Measurements from ENCODE around the gene DYNC2H1.
"Not testable (repeated sequence)": the region's sequence is repeated elsewhere in the genome, so short reads cannot be mapped to it uniquely, and the experiment has no call there.

DYNC2H1 gene

GRCh38 chr11:103294516-103294915 lies 185.3 kb downstream of the DYNC2H1 start:
- DNase-seq (ENCODE audit: low spot score): no peak

GRCh38 chr11:103295704-103296103 lies 186.5 kb downstream of the DYNC2H1 start:
- no peak for DNase-seq (ENCODE audit: low spot score)

- DNase-seq (ENCODE audit: low spot score): no peak
Measured at GRCh38 chr11:103297900-103298299, 188.7 kb downstream of the DYNC2H1 start.

DNA sequence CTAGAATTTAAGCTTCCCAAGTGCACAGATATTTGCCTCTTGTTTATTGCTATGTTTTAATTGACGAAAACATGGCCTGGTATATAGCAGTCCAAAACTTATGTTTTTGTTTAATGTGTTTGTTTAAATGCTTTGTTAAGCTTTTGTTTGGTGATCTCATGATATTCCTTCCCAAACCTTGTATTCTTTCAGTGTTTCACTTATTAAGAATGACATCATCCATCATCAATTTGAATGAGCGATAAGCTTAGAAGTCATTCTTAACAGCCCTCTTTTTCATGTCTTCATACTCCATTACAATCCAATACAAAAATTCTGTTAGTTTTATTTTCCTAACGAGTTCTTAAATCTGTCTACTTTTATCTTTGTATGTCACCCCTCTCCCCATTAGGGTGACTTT lies 206.0 kb downstream of the DYNC2H1 start:
- DNase-seq (ENCODE audit: low spot score): no peak

DNA sequence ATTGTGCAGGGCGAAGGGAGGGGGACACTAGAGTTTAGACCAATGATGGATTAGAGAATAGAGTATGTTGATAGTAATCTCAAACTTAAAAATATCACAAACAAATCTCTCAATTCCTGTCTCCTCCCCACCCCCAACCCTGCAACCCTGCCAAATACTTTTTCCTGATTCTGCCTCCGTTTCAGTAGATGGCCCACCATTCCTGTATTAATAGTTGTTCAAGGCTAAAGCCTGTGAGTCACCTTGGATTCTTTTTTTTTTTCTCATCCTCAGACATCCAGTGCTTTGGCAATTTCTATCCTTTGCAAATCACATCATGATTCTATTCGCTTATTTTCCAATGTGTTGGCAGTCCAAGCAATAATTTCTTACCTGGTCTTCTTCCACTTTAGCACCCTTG lies 207.9 kb downstream of the DYNC2H1 start:
- no peak for DNase-seq (ENCODE audit: low spot score)

DNA sequence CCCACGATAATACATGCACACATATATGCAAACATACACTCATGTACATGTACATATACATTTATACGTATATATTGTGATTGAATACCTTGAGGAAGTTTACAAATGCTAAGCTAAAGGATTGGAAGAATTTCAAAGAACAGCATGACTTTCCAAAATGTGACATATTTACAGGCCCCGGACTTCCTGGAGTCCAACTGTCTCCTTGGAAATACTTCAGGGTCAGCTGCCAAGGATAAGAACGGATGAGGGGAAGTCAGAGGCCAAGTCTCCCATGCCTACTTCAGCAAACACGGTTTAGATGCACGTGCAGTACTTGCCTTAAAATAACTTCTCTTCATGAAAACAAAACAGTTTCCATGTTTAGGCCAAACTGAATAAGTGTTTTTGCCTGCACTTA lies 213.6 kb downstream of the DYNC2H1 start:
- no peak for DNase-seq (ENCODE audit: low spot score)

GRCh38 chr11:103325686-103326069 lies 216.5 kb downstream of the DYNC2H1 start:
- DNase-seq (ENCODE audit: low spot score): no peak

GRCh38 chr11:103326070-103326794 lies 217.0 kb downstream of the DYNC2H1 start:
- DNase-seq (ENCODE audit: low spot score): peak; percentile 68

- DNase-seq (ENCODE audit: low spot score): no peak
Measured at GRCh38 chr11:103327721-103328120, 218.5 kb downstream of the DYNC2H1 start.

DNA sequence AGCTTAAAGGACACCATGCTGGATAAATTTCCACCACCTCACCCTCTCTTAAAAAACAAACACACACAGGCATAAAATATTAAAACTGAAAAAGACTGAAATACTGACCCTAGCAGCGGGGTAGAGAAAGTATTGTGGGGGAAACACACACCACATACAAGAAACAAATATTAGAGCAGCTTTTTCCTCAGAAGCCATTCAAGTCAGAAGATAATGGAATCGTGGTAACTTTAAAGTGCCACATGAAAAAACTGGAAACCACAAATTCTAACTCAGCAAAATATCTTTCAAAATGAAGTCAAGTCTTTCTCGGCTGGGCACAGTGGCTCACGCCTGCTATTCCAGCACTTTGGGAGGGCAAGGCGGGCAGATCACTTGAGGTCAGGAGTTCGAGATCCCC lies 223.2 kb downstream of the DYNC2H1 start:
- DNase-seq (ENCODE audit: low spot score): no peak

GRCh38 chr11:103338621-103339484 lies 229.6 kb downstream of the DYNC2H1 start:
- no peak for DNase-seq (ENCODE audit: low spot score)

GRCh38 chr11:103339485-103339857 lies 230.2 kb downstream of the DYNC2H1 start:
- DNase-seq (ENCODE audit: low spot score): no peak

- no peak for DNase-seq (ENCODE audit: low spot score)
Measured at GRCh38 chr11:103340956-103341355, 231.7 kb downstream of the DYNC2H1 start.

DNA sequence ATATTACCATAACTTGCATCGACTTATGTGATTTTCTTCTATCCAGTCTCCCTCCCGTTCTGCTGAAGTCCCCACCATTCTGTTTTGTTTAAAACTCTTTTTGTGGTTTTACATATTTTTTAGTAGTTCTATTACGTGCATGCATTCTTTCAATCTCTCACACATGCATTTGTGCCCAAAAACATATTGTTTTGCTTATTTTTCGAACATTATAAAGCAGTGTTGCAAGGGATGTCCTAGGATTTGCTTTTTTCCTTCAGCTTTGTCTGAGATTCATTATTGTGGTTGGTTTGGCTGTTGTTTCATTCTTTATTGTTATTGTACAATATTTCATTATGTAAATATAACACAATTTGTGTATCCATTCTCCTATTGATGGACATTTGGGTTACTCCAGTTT lies 235.7 kb downstream of the DYNC2H1 start:
- no peak for DNase-seq (ENCODE audit: low spot score)

GRCh38 chr11:103349595-103349994 lies 240.4 kb downstream of the DYNC2H1 start:
- DNase-seq (ENCODE audit: low spot score): no peak

GRCh38 chr11:103354656-103355055 lies 245.4 kb downstream of the DYNC2H1 start:
- no peak for DNase-seq (ENCODE audit: low spot score)

GRCh38 chr11:103358251-103358650 lies 249.0 kb downstream of the DYNC2H1 start:
- no peak for DNase-seq (ENCODE audit: low spot score)

GRCh38 chr11:103359216-103359615 lies 250.0 kb downstream of the DYNC2H1 start:
- no peak for DNase-seq (ENCODE audit: low spot score)

DNA sequence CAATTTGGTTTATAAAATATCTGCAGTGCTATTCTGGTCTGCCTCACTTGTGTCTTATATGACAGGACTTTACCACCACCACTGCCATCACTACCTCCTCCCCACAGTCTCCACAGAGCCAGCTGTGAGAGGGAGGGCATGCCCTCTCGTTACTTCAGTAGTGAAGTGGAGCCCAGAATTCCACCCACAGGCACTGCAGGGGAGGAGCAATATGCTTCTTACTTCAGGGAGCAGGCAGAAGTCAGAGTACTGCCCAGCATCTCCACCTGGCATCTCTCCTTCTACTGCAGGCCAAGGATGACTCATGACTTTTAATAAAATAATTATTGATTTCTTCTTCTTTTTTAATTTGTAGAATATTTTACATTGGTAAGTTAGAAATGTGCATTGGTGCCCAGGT lies 255.5 kb downstream of the DYNC2H1 start:
- DNase-seq (ENCODE audit: low spot score): no peak

DNA sequence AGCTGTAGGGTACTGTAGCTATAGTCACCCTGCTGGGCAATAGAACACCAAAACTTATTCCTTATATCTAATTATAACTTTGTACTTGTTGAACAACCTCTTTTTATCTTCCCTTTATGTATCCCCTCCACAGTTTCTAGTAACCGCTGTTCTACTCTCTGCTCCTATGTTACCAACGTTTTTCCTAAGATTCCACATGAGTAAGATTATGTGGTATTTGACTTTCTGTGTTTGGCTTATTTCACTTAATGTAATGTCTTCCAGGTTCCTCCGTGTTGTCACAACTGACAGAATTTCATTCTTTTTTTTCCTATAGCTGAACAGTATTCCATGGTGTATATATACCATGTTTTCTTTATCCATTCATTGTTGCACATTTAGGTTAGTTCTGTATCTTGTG lies 258.4 kb downstream of the DYNC2H1 start:
- DNase-seq (ENCODE audit: low spot score): no peak

DNA sequence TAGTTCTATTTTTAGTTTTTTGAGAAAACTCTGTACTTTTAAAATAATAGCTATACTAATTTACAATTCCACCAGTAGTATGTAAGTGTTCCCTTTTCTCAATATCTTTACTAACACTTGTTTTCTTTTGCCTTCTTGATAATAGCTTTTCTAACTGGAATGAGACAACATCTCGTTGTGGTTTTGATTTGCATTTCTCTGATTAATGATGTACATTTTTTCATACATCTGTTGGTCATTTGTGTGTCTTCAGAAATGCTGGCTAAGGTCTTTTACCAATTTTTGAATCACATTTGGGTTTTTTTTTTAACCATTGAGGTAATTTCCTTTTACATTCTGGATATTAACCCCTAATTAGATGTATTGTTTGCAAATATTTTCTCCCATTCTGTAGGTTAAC lies 258.9 kb downstream of the DYNC2H1 start:
- DNase-seq (ENCODE audit: low spot score): no peak

DNA sequence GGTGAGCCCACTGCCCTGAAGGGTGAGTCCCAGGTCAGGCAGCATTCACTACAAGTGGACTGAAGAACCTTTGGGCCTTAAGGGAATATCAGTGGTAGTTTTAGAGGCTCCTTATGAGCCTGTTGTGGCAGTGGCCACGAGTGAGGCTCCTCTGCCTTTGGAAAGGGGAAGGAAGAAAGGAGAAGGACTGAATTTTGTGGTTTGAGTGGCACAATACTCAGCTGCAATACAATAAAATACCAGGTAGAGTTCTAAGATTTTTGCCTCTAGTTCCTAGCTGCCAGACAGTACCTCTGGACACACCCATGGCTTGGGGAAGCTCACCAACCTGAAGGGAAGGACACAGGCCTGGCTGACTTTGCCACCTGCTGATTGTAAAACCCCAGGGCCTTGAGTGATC lies 260.9 kb downstream of the DYNC2H1 start:
- DNase-seq (ENCODE audit: low spot score): no peak

DNA sequence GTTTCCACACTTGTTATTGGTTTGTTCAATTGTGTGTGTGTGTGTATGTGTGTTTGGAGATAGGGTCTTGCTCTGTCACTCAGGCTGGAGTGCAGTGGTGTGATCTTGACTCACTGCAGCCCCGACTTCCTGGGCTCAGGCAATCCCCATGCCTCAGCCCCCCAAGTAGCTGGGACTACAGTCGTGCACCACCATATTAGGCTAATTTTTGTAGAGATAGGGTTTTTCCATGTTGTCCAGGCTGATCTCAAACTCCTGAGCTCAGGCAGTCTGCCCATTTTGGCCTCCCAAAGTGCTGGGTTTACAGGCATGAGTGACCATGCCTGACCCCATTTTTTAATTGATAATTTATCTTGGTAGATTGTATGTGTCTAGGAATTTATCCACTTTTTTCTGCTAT lies 263.7 kb downstream of the DYNC2H1 start:
- DNase-seq (ENCODE audit: low spot score): no peak

- DNase-seq (ENCODE audit: low spot score): not testable (repeated sequence)
Measured at GRCh38 chr11:103374227-103374626, 265.0 kb downstream of the DYNC2H1 start.
